GM12891 (cell line): ENCODE results near the gene EBF3.

Experiments used
- PAX5 ChIP-seq: IDR thresholded peaks from 2 replicates; pipeline ENCODE4 v1.6.1; 2011; ENCODE audit warnings: low read length, moderate library complexity, mild to moderate bottlenecking; ENCODE audit not compliant: insufficient read depth, severe bottlenecking
- POLR2A ChIP-seq: IDR thresholded peaks from 2 replicates; pipeline ENCODE4 v1.6.1; 2011; ENCODE audit warnings: low read depth, low read length, control low read depth
- POLR2AphosphoS5 ChIP-seq: IDR thresholded peaks from 2 replicates; pipeline ENCODE4 v1.6.1; 2011; ENCODE audit warnings: low read depth, low read length, control low read depth
- TAF1 ChIP-seq: IDR thresholded peaks from 2 replicates; pipeline ENCODE4 v1.6.1; 2011; ENCODE audit warnings: low read depth, low read length, control low read depth

- TF ChIP-seq POLR2A: no peak
- TF ChIP-seq POLR2AphosphoS5: no peak
- no peak for TF ChIP-seq TAF1
- TF ChIP-seq PAX5: no peak
Observed at GRCh38 chr10:129972145-129972965, 8.3 kb upstream of the EBF3 start.
